Esophagus squamous epithelium (tissue), 5 donors: ENCODE data around the gene MAB21L1. TPM values are rescaled to one million over a fixed set of nuclear protein-coding genes. Genes with fewer than 3 reads are reported as not detected.

Source experiments
- DNase-seq: peaks from one replicate; lab custom pipeline; 2025; lab: John Stamatoyannopoulos, UW
- H3K27ac ChIP-seq, 4 donors: fragments of 200-600 bp; sonication (generic); one replicate each; pipeline ENCODE4 v1.5.1; 2016 to 2019; ENCODE audit warnings: mild to moderate bottlenecking in 1 of 4
- H3K27me3 ChIP-seq, 4 donors: fragments of 200-600 bp; sonication (generic); 1 replicate in 3 of 4; 2 replicates in 1 of 4; pipeline versions ENCODE4 v1.5.1 to v1.6.0; 2017 to 2021; ENCODE audit warnings: antibody characterized with exemption in 1 of 4
- H3K36me3 ChIP-seq, 3 donors: fragments of 200-600 bp; sonication (generic); one replicate each; pipeline ENCODE4 v1.5.1; 2016 to 2019
- H3K4me1 ChIP-seq, 3 donors: fragments of 200-600 bp; sonication (generic); one replicate each; pipeline ENCODE4 v1.5.1; 2017 to 2019
- H3K4me3 ChIP-seq, 4 donors: fragments of 200-600 bp; sonication (generic); 1 replicate in 3 of 4; 2 replicates in 1 of 4; pipeline ENCODE4 v1.5.1; 2016 to 2019; ENCODE audit warnings: mild to moderate bottlenecking in 2 of 4, moderate library complexity in 1 of 4
- H3K9me3 ChIP-seq, 3 donors: fragments of 200-600 bp; sonication (generic); one replicate each; pipeline ENCODE4 v1.5.1; 2016 to 2019
- CTCF ChIP-seq, 6 experiments: fragments of 450-650 bp in 4 of 6; fragments of 200-600 bp in 2 of 6; sonication (generic) in 2 of 6; IDR thresholded peaks; one replicate each; pipeline ENCODE4 v1.5.1; 2016 to 2019; ENCODE audit warnings: antibody characterized with exemption in 6 of 6, mild to moderate bottlenecking in 4 of 6, moderate library complexity in 4 of 6
- POLR2A ChIP-seq, 4 donors: fragments of 450-650 bp; IDR thresholded peaks; one replicate each; pipeline ENCODE4 v1.6.1; 2017; ENCODE audit warnings: antibody characterized with exemption in 4 of 4, mild to moderate bottlenecking in 4 of 4, moderate library complexity in 3 of 4
- WGBS, 2 donors: methylation state at CpG; one replicate each; pipeline ENCODE4 v1.1.5; 2018; 5-methylcytosine and 5-hydroxymethylcytosine counted together
- intact Hi-C: fragments of 100-400 bp; cut with DNase I; formaldehyde crosslinking; loops from one replicate; pipeline ENCODE4 v1.15.0; 2022
- total RNA-seq, 4 donors: library from RNA; depleted of rRNA; stranded (reverse); fragments of >200 nt; gene quantifications; one replicate each; pipeline ENCODE4 v1.1.0, GENCODE V29; 2016
- donor health status: DM: yes; HTN: yes; CAD: no.

Gene MAB21L1
- under 1 TPM in 3 of 4 donors, not detected in 1; 0.13 to 0.32 (median 0.19) TPM for total RNA-seq

GRCh38 chr13:35475960-35476943, at the start of gene MAB21L1:
MAB21L1 (minus strand) TSS chr13:35476689; CDS start chr13:35476138, 551 bp downstream.
- Histone ChIP-seq H3K4me3 (peak within 1 kb of the TSS; percentile 26 to 64 (median 40)), H3K27ac (peak within 1 kb of the TSS in 2 of 4 donors; percentile 29 to 41), H3K27me3 (peaks cover 0 to 87% (median 7%) of the 10 kb centered on the region in 4 donors), H3K4me1 (peaks cover 0 to 36% (median 1%) of the 10 kb centered on the region in 3 donors), H3K36me3 (no peaks in the 10 kb centered on the region), H3K9me3 (no peaks in the 10 kb centered on the region)
- TF ChIP-seq CTCF (IDR thresholded peaks at IDR 0.05) (no peak), POLR2A (IDR thresholded peaks at IDR 0.05) (no peak)
- intact Hi-C loops: no loop called here
- 16 to 26% methylated on average over 29 to 35 of the region's 35 CpGs for WGBS, 2 donors
- DNase-seq: no peak

GRCh38 chr13:35524171-35524570, 47.7 kb upstream of the MAB21L1 start:
- Histone ChIP-seq H3K9me3 (no peaks in the 10 kb centered on the region), H3K27ac (no peak overlapping the region), H3K4me3 (no peak overlapping the region), H3K4me1 (no peaks in the 10 kb centered on the region), H3K27me3 (no peaks in the 10 kb centered on the region), H3K36me3 (no peaks in the 10 kb centered on the region)
- intact Hi-C loops: no loop called here
- TF ChIP-seq POLR2A (IDR thresholded peaks at IDR 0.05): no peak
- TF ChIP-seq CTCF (IDR thresholded peaks at IDR 0.05): no peak
- WGBS, 2 donors: 57 to 84% methylated on average over 3 of the region's 3 CpGs
- no peak for DNase-seq

- H3K4me1 ChIP-seq: no peaks in the 10 kb centered on the region
- 85 to 91% methylated on average over 5 of the region's 5 CpGs for WGBS, 2 donors
- no peaks in the 10 kb centered on the region for H3K27me3 ChIP-seq
- TF ChIP-seq CTCF (IDR thresholded peaks at IDR 0.05) (no peak), POLR2A (IDR thresholded peaks at IDR 0.05) (no peak)
- intact Hi-C loops: no loop called here
- H3K9me3 ChIP-seq: no peaks in the 10 kb centered on the region
- H3K27ac ChIP-seq: no peak overlapping the region
- H3K36me3 ChIP-seq: no peaks in the 10 kb centered on the region
- no peak overlapping the region for H3K4me3 ChIP-seq
- DNase-seq: no peak
Measured at GRCh38 chr13:35518337-35518946, 42.0 kb upstream of the MAB21L1 start.

- no peak overlapping the region for H3K4me3 ChIP-seq
- DNase-seq: no peak
- H3K27ac ChIP-seq: no peak overlapping the region
- no peaks in the 10 kb centered on the region for H3K36me3 ChIP-seq
- H3K4me1 ChIP-seq: peaks cover 0 to 4% (median 0%) of the 10 kb centered on the region in 3 donors
- WGBS, 2 donors: 36 to 46% methylated on average over 6 of the region's 6 CpGs
- no peaks in the 10 kb centered on the region for H3K27me3 ChIP-seq
- no peaks in the 10 kb centered on the region for H3K9me3 ChIP-seq
- intact Hi-C loops: no loop called here
- TF ChIP-seq CTCF (IDR thresholded peaks at IDR 0.05) (no peak), POLR2A (IDR thresholded peaks at IDR 0.05) (no peak)
Measured at GRCh38 chr13:35514801-35515502, 38.5 kb upstream of the MAB21L1 start.
